ENCODE measurements around the gene DGKE.

Gene DGKE

GRCh38 chr17:56898874-56899273, 64.9 kb downstream of the DGKE start:
- H3K4me2 ChIP-seq (ENCODE audit: low read depth, low read length, poor library complexity, severe bottlenecking) = no peak overlapping the region
- no peak overlapping the region for H3K9ac ChIP-seq (ENCODE audit: low read length)
- no peak overlapping the region for H3K27ac ChIP-seq (ENCODE audit: low read depth, low read length)
- H3K79me2 ChIP-seq (ENCODE audit: insufficient read depth, low read length) = no peaks in the 10 kb centered on the region
- H4K20me1 ChIP-seq (ENCODE audit: low read depth, low read length) = no peaks in the 10 kb centered on the region; the same call in 1 of the 2 replicates
- no peaks in the 10 kb centered on the region for H3K9me2 ChIP-seq (replicated peaks; ENCODE audit: insufficient read depth, low read length)
- peaks cover 27% of the 10 kb centered on the region for H3F3A ChIP-seq (ENCODE audit: insufficient read depth)
- no peaks in the 10 kb centered on the region for H3K27me3 ChIP-seq (ENCODE audit: low read length)
- H3K4me3 ChIP-seq (ENCODE audit: insufficient read depth, low read length, poor library complexity, severe bottlenecking) = no peak overlapping the region
- H2AFZ ChIP-seq (ENCODE audit: low read depth, low read length, severe bottlenecking) = no peak overlapping the region
- H3K9me3 ChIP-seq (ENCODE audit: insufficient read depth, low read length) = no peaks in the 10 kb centered on the region
- TF ChIP-seq EZH2phosphoT487 (conservative IDR thresholded peaks at IDR 0.05; ENCODE audit: low read length) = no peak
- no peak for TF ChIP-seq CTCF (IDR thresholded peaks at IDR 0.05; ENCODE audit: insufficient read depth, low read length, poor library complexity, severe bottlenecking)
- peaks cover 13% of the 10 kb centered on the region; the same call in 1 of the 2 replicates for H3K36me3 ChIP-seq (ENCODE audit: low read length)

DNA sequence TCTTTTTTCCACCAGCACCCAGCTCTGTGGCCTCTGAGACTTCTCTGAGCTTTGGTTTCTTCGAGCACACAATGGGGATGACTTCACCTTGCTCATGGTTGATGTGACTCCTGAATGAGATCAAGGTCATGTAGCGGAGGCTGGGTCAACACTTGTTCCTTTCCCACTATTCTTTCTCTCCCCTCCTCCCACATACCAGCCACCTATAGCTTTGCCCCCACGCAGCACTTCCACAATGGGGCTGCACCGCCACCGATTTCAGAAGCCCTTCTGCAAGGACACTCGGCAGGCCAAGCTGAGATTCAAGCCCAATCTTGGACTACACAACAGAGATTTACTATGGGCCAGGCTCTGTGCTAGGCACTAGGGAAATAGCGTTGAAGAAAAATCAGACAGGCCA, 65.5 kb downstream of the DGKE start:
- Histone ChIP-seq H3K79me2 (ENCODE audit: insufficient read depth, low read length) (no peaks in the 10 kb centered on the region), H3K4me2 (ENCODE audit: low read depth, low read length, poor library complexity, severe bottlenecking) (no peak overlapping the region), H3K9me2 (replicated peaks; ENCODE audit: insufficient read depth, low read length) (no peaks in the 10 kb centered on the region)

DNA sequence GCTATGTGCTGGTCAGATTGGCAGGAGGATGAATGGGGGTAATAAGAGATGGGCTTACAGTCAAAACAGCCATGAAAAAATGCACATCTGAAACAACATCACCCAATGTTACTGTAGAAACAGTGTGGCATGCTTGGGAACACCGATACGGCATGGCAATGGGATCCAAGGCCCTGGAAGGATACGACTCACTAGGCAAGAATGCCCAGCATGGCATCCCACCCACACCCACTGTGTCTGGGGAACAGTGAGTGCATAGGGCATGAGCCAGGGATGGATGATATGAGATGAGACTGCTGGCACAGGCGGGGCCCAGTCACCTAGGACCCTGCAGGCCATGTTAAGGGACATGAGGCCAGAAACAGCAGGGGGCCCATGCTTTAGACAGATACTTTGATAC, 68.4 kb downstream of the DGKE start:
- H3K9me3 ChIP-seq (ENCODE audit: insufficient read depth, low read length) = no peaks in the 10 kb centered on the region
- H3K9me2 ChIP-seq (replicated peaks; ENCODE audit: insufficient read depth, low read length) = no peaks in the 10 kb centered on the region
- H3F3A ChIP-seq (ENCODE audit: insufficient read depth) = peaks cover 14% of the 10 kb centered on the region
- no peak overlapping the region for H3K9ac ChIP-seq (ENCODE audit: low read length)
- peaks cover 6% of the 10 kb centered on the region; the same call in 1 of the 2 replicates for H3K36me3 ChIP-seq (ENCODE audit: low read length)
- H3K4me2 ChIP-seq (ENCODE audit: low read depth, low read length, poor library complexity, severe bottlenecking) = no peak overlapping the region
- no peaks in the 10 kb centered on the region; the same call in 1 of the 2 replicates for H4K20me1 ChIP-seq (ENCODE audit: low read depth, low read length)
- no peak overlapping the region for H3K27ac ChIP-seq (ENCODE audit: low read depth, low read length)
- no peaks in the 10 kb centered on the region for H3K79me2 ChIP-seq (ENCODE audit: insufficient read depth, low read length)
- no peak overlapping the region for H3K4me3 ChIP-seq (ENCODE audit: insufficient read depth, low read length, poor library complexity, severe bottlenecking)
- H3K27me3 ChIP-seq (ENCODE audit: low read length) = no peaks in the 10 kb centered on the region
- TF ChIP-seq CTCF (IDR thresholded peaks at IDR 0.05; ENCODE audit: insufficient read depth, low read length, poor library complexity, severe bottlenecking) = no peak
- no peak for TF ChIP-seq EZH2phosphoT487 (conservative IDR thresholded peaks at IDR 0.05; ENCODE audit: low read length)
- H2AFZ ChIP-seq (ENCODE audit: low read depth, low read length, severe bottlenecking) = no peak overlapping the region

More for the DNA sequence above, 65.5 kb downstream of the DGKE start:
- Histone ChIP-seq H3F3A (ENCODE audit: insufficient read depth) (peaks cover 27% of the 10 kb centered on the region), H3K4me3 (ENCODE audit: insufficient read depth, low read length, poor library complexity, severe bottlenecking) (no peak overlapping the region), H3K9me3 (ENCODE audit: insufficient read depth, low read length) (no peaks in the 10 kb centered on the region), H4K20me1 (ENCODE audit: low read depth, low read length) (no peaks in the 10 kb centered on the region; the same call in 1 of the 2 replicates), H2AFZ (ENCODE audit: low read depth, low read length, severe bottlenecking) (no peak overlapping the region), H3K9ac (ENCODE audit: low read length) (no peak overlapping the region), H3K27me3 (ENCODE audit: low read length) (no peaks in the 10 kb centered on the region), H3K27ac (ENCODE audit: low read depth, low read length) (no peak overlapping the region), H3K36me3 (ENCODE audit: low read length) (peaks cover 14% of the 10 kb centered on the region; the same call in 1 of the 2 replicates)
- TF ChIP-seq CTCF (IDR thresholded peaks at IDR 0.05; ENCODE audit: insufficient read depth, low read length, poor library complexity, severe bottlenecking) (no peak), EZH2phosphoT487 (conservative IDR thresholded peaks at IDR 0.05; ENCODE audit: low read length) (no peak)
